Stomach smooth muscle (tissue), 2 donors: ENCODE data around the gene PGBD5.
A peak's percentile ranks its signal among the peaks of the same experiment; 100 is the strongest.

ENCODE experiments used
- H3K27ac ChIP-seq: one replicate; pipeline ENCODE4 v1.7.0; 2013; ENCODE audit warnings: mild to moderate bottlenecking, low read length, inconsistent platforms
- H3K27me3 ChIP-seq, 2 donors: one replicate each; pipeline ENCODE4 v1.7.0; 2013; ENCODE audit warnings: low read length in 2 of 2; ENCODE audit not compliant: insufficient read depth in 2 of 2, control insufficient read depth in 1 of 2
- H3K36me3 ChIP-seq, 2 donors: one replicate each; pipeline ENCODE4 v1.7.0; 2013; ENCODE audit warnings: low read length in 2 of 2; ENCODE audit not compliant: control insufficient read depth in 2 of 2, insufficient read depth in 2 of 2
- H3K4me1 ChIP-seq: one replicate; pipeline ENCODE4 v1.7.0; 2013; ENCODE audit warnings: low read length; ENCODE audit not compliant: control insufficient read depth, insufficient read depth
- H3K4me3 ChIP-seq, 2 donors: one replicate each; pipeline ENCODE4 v1.7.0; 2013; ENCODE audit warnings: low read length in 2 of 2
- H3K9ac ChIP-seq, 2 donors: one replicate each; pipeline ENCODE4 v1.7.0; 2013; ENCODE audit warnings: low read length in 2 of 2, mild to moderate bottlenecking in 1 of 2
- H3K9me3 ChIP-seq, 2 donors: one replicate each; pipeline ENCODE4 v1.7.0; 2013; ENCODE audit warnings: low read length in 2 of 2; ENCODE audit not compliant: control insufficient read depth in 2 of 2
- donor health status: healthy.
- donor health status: Pancreatic carcinoma.

PGBD5 gene

GRCh38 chr1:230270559-230271281, 155.4 kb downstream of the PGBD5 start:
- no peaks in the 10 kb centered on the region for H3K27me3 ChIP-seq
- no peaks in the 10 kb centered on the region for H3K9me3 ChIP-seq
- no peak overlapping the region for H3K4me3 ChIP-seq
- peak overlapping the region; percentile 11 for H3K27ac ChIP-seq
- peak overlapping the region in 1 of 2 donors; percentile 13 for H3K9ac ChIP-seq
- H3K36me3 ChIP-seq: peaks cover 25 to 29% of the 10 kb centered on the region in 2 donors
- H3K4me1 ChIP-seq: peaks cover 23% of the 10 kb centered on the region

- Histone ChIP-seq H3K27ac (peak overlapping the region; percentile 11), H3K4me3 (no peak overlapping the region), H3K9me3 (no peaks in the 10 kb centered on the region), H3K9ac (peak overlapping the region in 1 of 2 donors; percentile 13), H3K4me1 (peaks cover 23% of the 10 kb centered on the region), H3K36me3 (peaks cover 28 to 30% of the 10 kb centered on the region in 2 donors), H3K27me3 (no peaks in the 10 kb centered on the region)
These were observed 156.0 kb downstream of the PGBD5 start for GRCh38 chr1:230270185-230270558.

GRCh38 chr1:230268371-230269170, 157.6 kb downstream of the PGBD5 start:
- H3K4me3 ChIP-seq: no peak overlapping the region
- H3K27me3 ChIP-seq: no peaks in the 10 kb centered on the region
- H3K9ac ChIP-seq: no peak overlapping the region
- peaks cover 34 to 36% of the 10 kb centered on the region in 2 donors for H3K36me3 ChIP-seq
- H3K4me1 ChIP-seq: peaks cover 23% of the 10 kb centered on the region
- H3K9me3 ChIP-seq: no peaks in the 10 kb centered on the region
- H3K27ac ChIP-seq: no peak overlapping the region

GRCh38 chr1:230267338-230268065, 158.6 kb downstream of the PGBD5 start:
- Histone ChIP-seq H3K36me3 (peaks cover 33 to 43% of the 10 kb centered on the region in 2 donors), H3K27me3 (no peaks in the 10 kb centered on the region), H3K9ac (no peak overlapping the region), H3K4me3 (no peak overlapping the region), H3K27ac (no peak overlapping the region), H3K4me1 (peaks cover 23% of the 10 kb centered on the region), H3K9me3 (no peaks in the 10 kb centered on the region)

GRCh38 chr1:230266456-230266855, 159.7 kb downstream of the PGBD5 start:
- H3K4me1 ChIP-seq: peaks cover 23% of the 10 kb centered on the region

GRCh38 chr1:230265200-230266115, 160.7 kb downstream of the PGBD5 start:
- H3K4me3 ChIP-seq: no peak overlapping the region
- peaks cover 21% of the 10 kb centered on the region for H3K4me1 ChIP-seq
- H3K27ac ChIP-seq: no peak overlapping the region
- no peaks in the 10 kb centered on the region for H3K27me3 ChIP-seq
- no peak overlapping the region for H3K9ac ChIP-seq
- no peaks in the 10 kb centered on the region for H3K9me3 ChIP-seq
- H3K36me3 ChIP-seq: peaks cover 33 to 40% of the 10 kb centered on the region in 2 donors

More at GRCh38 chr1:230266456-230266855, 159.7 kb downstream of the PGBD5 start:
- Histone ChIP-seq H3K4me3 (no peak overlapping the region), H3K36me3 (peaks cover 33 to 42% of the 10 kb centered on the region in 2 donors), H3K27me3 (no peaks in the 10 kb centered on the region), H3K9ac (no peak overlapping the region), H3K9me3 (no peaks in the 10 kb centered on the region), H3K27ac (no peak overlapping the region)
